NCI-H1105 (cell line): Measurements from ENCODE around the gene ITGB6.

ENCODE experiments used
- DNase-seq: peaks from one replicate; lab custom pipeline; 2025; lab: John Stamatoyannopoulos, UW

ITGB6 gene

GRCh38 chr2:160050147-160050546 is 149.9 kb downstream of the ITGB6 start:
- no peak for DNase-seq
